ENCODE results near the gene XPOT. TPM values are rescaled to one million over a fixed set of nuclear protein-coding genes. Genes with fewer than 3 reads are reported as not detected.

The XPOT gene
- total RNA-seq, 2 experiments from 2014 or later = 39.6 to 40.0 TPM

GRCh38 chr12:64473176-64473575, 69.0 kb downstream of the XPOT start:
- Mint-ChIP-seq H3K27ac (no peak overlapping the region), H3K4me3 (no peak overlapping the region), H3K36me3 (ENCODE audit: low read depth) (peaks cover 78% of the 10 kb centered on the region), H3K27me3 (no peaks in the 10 kb centered on the region), H3K9me3 (peaks cover 2% of the 10 kb centered on the region), H3K4me1 (ENCODE audit: low read depth) (no peaks in the 10 kb centered on the region)
- Histone ChIP-seq H3K4me1 (ENCODE audit: insufficient read depth, low read length) (peaks cover 1% of the 10 kb centered on the region), H3K4me3 (ENCODE audit: low read length) (no peak overlapping the region), H3K36me3 (ENCODE audit: insufficient read depth, low read length) (peaks cover 48% of the 10 kb centered on the region), H3K9me3 (ENCODE audit: control insufficient read depth in 1 of 2, insufficient read depth in 1 of 2, low read length in 2 of 2) (peaks cover 7 to 10% of the 10 kb centered on the region in 2 experiments), H3K27me3 (ENCODE audit: control insufficient read depth in 1 of 2, insufficient read depth in 2 of 2, low read length in 2 of 2) (no peaks in the 10 kb centered on the region), H3K27ac (ENCODE audit: low read depth in 1 of 2, low read length in 2 of 2) (no peak overlapping the region)
- intact Hi-C loops (cut with DNase I, micrococcal nuclease) = no loop called here
- ATAC-seq (ENCODE audit: poor library complexity) (no peak), DNase-seq (no peak)
- CTCF ChIA-PET = no interaction called here
- POLR2A ChIA-PET = interaction anchor here (1.5 kb wide), 1 partner anchor 12 kb away, joined by 4 read pairs; no protein-coding TSS in a partner anchor
- no peak for TF ChIP-seq CTCF (IDR thresholded peaks at IDR 0.05)

- TF ChIP-seq CTCF (IDR thresholded peaks at IDR 0.05) = no peak
- no peak for ATAC-seq (ENCODE audit: poor library complexity)
- POLR2A ChIA-PET = no interaction called here
- Histone ChIP-seq H3K4me3 (ENCODE audit: low read length) (no peak overlapping the region), H3K27ac (ENCODE audit: low read depth in 1 of 2, low read length in 2 of 2) (no peak overlapping the region), H3K36me3 (ENCODE audit: insufficient read depth, low read length) (peaks cover 46% of the 10 kb centered on the region), H3K4me1 (ENCODE audit: insufficient read depth, low read length) (peaks cover 3% of the 10 kb centered on the region), H3K9me3 (ENCODE audit: control insufficient read depth in 1 of 2, insufficient read depth in 1 of 2, low read length in 2 of 2) (peaks cover 7 to 10% of the 10 kb centered on the region in 2 experiments), H3K27me3 (ENCODE audit: control insufficient read depth in 1 of 2, insufficient read depth in 2 of 2, low read length in 2 of 2) (no peaks in the 10 kb centered on the region)
- H3K9me3 Mint-ChIP-seq = peaks cover 2% of the 10 kb centered on the region
- CTCF ChIA-PET = interaction anchor here (0.7 kb wide), 2 partner anchors 12 to 658 kb away, joined by 3 read pairs; no protein-coding TSS in a partner anchor
- intact Hi-C loops (cut with DNase I, micrococcal nuclease) = no loop called here
- no peaks in the 10 kb centered on the region for H3K27me3 Mint-ChIP-seq
- H3K36me3 Mint-ChIP-seq (ENCODE audit: low read depth) = peaks cover 80% of the 10 kb centered on the region
- DNase-seq = no peak
- no peak overlapping the region for H3K27ac Mint-ChIP-seq
- peaks cover 4% of the 10 kb centered on the region for H3K4me1 Mint-ChIP-seq (ENCODE audit: low read depth)
- no peak overlapping the region for H3K4me3 Mint-ChIP-seq
Observed at GRCh38 chr12:64475518-64475917, 71.3 kb downstream of the XPOT start.

GRCh38 chr12:64476844-64477243, 72.7 kb downstream of the XPOT start:
- H3K4me3 ChIP-seq (ENCODE audit: low read length) = no peak overlapping the region
- H3K36me3 Mint-ChIP-seq (ENCODE audit: low read depth) = peaks cover 77% of the 10 kb centered on the region

More at GRCh38 chr12:64476844-64477243, 72.7 kb downstream of the XPOT start:
- POLR2A ChIA-PET = no interaction called here
- no peak overlapping the region for H3K4me3 Mint-ChIP-seq
- no peak for TF ChIP-seq CTCF (IDR thresholded peaks at IDR 0.05)
- H3K4me1 Mint-ChIP-seq (ENCODE audit: low read depth) = peaks cover 4% of the 10 kb centered on the region
- Histone ChIP-seq H3K4me1 (ENCODE audit: insufficient read depth, low read length) (peaks cover 3% of the 10 kb centered on the region), H3K36me3 (ENCODE audit: insufficient read depth, low read length) (peaks cover 50% of the 10 kb centered on the region), H3K27ac (ENCODE audit: low read depth in 1 of 2, low read length in 2 of 2) (no peak overlapping the region), H3K27me3 (ENCODE audit: control insufficient read depth in 1 of 2, insufficient read depth in 2 of 2, low read length in 2 of 2) (no peaks in the 10 kb centered on the region), H3K9me3 (ENCODE audit: control insufficient read depth in 1 of 2, insufficient read depth in 1 of 2, low read length in 2 of 2) (peaks cover 7 to 10% of the 10 kb centered on the region in 2 experiments)
- ATAC-seq (ENCODE audit: poor library complexity) (no peak), DNase-seq (no peak)
- H3K27ac Mint-ChIP-seq = no peak overlapping the region
- CTCF ChIA-PET = interaction anchor here (0.6 kb wide), 1 partner anchor 10 kb away, joined by 3 read pairs; no protein-coding TSS in a partner anchor
- peaks cover 2% of the 10 kb centered on the region for H3K9me3 Mint-ChIP-seq
- H3K27me3 Mint-ChIP-seq = no peaks in the 10 kb centered on the region
- intact Hi-C loops (cut with DNase I, micrococcal nuclease) = no loop called here
